ENCODE measurements around the gene LASP1NB.

LASP1NB gene

DNA sequence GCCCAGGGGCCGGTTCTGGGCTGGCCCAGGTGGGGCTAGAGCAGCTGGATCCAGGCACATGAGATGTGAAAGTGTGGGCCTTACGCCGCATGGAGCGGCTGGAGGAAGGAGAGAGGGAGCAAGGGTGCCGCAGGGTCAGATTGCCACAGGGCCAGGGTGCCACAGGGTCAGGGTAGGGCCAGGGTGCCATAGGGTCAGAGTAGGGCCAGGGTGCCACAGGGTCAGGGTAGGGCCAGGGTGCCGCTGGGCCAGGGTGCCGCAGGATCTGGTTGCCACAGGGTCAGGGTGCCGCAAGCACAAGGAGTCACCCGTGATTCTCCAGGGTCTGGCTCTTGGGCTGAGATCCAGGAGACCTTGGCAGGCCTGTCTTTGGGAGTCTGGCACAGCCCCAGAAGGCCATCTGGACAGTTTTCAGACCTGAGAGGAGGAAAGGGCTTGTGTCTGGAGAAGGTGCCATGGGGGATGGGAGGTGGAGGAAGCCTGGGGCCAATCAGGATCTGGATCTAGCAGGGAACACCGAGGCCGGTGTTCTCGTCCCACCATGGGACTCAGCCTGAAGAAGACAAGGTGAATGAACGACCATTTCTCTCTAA is 13.1 kb upstream of the LASP1NB start:
- Histone ChIP-seq H4K20me1 (ENCODE audit: control insufficient read depth, insufficient read depth, low read length, poor library complexity, severe bottlenecking) (peaks cover 85% of the 10 kb centered on the region), H3K27ac (ENCODE audit: low read length in 2 of 2) (no peak overlapping the region), H3K9ac (ENCODE audit: low read length) (no peak overlapping the region), H3K9me3 (ENCODE audit: control extremely low read depth in 1 of 3, control insufficient read depth in 2 of 3, insufficient read depth in 1 of 3, low read length in 2 of 3) (no peaks in the 10 kb centered on the region), H3K27me3 (replicated peaks in 1 of 4; ENCODE audit: control extremely low read depth in 1 of 4, control insufficient read depth in 3 of 4, insufficient read depth in 4 of 4, low read length in 3 of 4) (no peaks in the 10 kb centered on the region), H3K79me2 (ENCODE audit: control insufficient read depth, insufficient read depth, low read length) (peaks cover 59% of the 10 kb centered on the region), H2AFZ (ENCODE audit: insufficient read depth, low read depth, low read length, poor library complexity, severe bottlenecking) (no peak overlapping the region), H3K4me2 (replicated peaks; ENCODE audit: low read depth, low read length, poor library complexity, severe bottlenecking) (no peak overlapping the region), H3K36me3 (replicated peaks in 1 of 2; ENCODE audit: control extremely low read depth in 1 of 2, control insufficient read depth in 1 of 2, extremely low read depth in 1 of 2, insufficient read depth in 2 of 2, low read length in 1 of 2) (peaks cover 2 to 72% of the 10 kb centered on the region in 2 experiments), H3K4me1 (ENCODE audit: control insufficient read depth in 2 of 2, insufficient read depth in 2 of 2, low read length in 2 of 2) (peaks cover under 1 to 13% of the 10 kb centered on the region in 2 donors), H3K4me3 (ENCODE audit: control extremely low read depth in 1 of 5, extremely low read depth in 1 of 5, insufficient read depth in 1 of 5, low read depth in 2 of 5, low read length in 4 of 5) (no peak overlapping the region)
- ChIA-PET CTCF (no interaction called here), POLR2A (no interaction called here)
- H3K4me1 Mint-ChIP-seq: peaks cover 12% of the 10 kb centered on the region
- no peaks in the 10 kb centered on the region for H3K9me3 Mint-ChIP-seq (ENCODE audit: insufficient read depth)
- intact Hi-C loops (cut with micrococcal nuclease): no loop called here
- H3K4me3 Mint-ChIP-seq: no peak overlapping the region
- ATAC-seq (ENCODE audit: low read depth) (no peak), DNase-seq (no peak)
- 98% methylated on average over 13 of the region's 13 CpGs for WGBS (ENCODE audit: insufficient coverage)
- TF ChIP-seq, protein P1, sequence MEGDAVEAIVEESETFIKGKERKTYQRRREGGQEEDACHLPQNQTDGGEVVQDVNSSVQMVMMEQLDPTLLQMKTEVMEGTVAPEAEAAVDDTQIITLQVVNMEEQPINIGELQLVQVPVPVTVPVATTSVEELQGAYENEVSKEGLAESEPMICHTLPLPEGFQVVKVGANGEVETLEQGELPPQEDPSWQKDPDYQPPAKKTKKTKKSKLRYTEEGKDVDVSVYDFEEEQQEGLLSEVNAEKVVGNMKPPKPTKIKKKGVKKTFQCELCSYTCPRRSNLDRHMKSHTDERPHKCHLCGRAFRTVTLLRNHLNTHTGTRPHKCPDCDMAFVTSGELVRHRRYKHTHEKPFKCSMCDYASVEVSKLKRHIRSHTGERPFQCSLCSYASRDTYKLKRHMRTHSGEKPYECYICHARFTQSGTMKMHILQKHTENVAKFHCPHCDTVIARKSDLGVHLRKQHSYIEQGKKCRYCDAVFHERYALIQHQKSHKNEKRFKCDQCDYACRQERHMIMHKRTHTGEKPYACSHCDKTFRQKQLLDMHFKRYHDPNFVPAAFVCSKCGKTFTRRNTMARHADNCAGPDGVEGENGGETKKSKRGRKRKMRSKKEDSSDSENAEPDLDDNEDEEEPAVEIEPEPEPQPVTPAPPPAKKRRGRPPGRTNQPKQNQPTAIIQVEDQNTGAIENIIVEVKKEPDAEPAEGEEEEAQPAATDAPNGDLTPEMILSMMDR (IDR thresholded peaks at IDR 0.05): no peak
- TF ChIP-seq EZH2 (IDR thresholded peaks at IDR 0.05; ENCODE audit: borderline replicate concordance, insufficient read depth, low read depth, low read length, poor library complexity, severe bottlenecking): no peak
- H3K27me3 Mint-ChIP-seq: no peaks in the 10 kb centered on the region
- H3K27ac Mint-ChIP-seq: no peak overlapping the region

DNA sequence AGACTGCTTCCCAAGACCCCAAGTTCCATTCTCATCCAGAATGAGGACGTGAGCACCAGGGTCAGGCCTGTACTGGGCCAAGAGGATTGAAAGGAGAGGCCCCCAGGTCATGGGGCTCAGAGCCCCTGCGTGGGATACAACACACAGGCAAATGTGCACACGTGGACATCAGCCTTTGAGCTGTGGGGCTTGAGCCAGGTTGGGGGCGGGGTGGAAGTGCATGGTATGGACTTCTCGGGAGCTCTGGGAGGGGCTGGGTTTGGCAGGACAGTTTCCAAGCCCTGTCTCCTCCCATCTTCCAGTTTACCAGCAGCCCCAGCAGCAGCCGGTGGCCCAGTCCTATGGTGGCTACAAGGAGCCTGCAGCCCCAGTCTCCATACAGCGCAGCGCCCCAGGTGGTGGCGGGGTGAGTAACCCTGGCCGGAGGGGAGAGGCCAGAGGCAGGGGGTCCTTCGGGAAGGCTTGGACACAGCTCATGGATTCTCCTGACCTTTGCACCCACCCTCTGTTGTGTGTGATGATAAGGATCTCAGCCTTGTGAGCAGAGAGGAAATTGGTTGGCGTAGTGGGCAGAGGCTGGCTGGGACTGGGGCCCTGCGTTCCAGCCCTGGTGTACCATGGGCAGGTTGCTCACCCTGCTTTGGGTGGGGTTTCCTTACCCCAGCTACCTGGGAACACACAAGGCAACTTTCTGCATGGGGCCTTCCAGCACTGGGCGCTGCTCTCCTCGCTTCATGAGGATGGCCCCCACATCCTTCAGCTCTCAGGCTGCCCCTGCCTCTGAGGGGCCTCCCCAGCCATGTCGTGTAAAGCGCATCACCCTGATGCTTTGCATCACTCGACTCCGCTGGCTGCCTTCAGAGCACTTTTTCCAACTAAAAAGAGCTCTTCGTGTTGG is 10.4 kb upstream of the LASP1NB start:
- ATAC-seq (ENCODE audit: low read depth): no peak
- Mint-ChIP-seq H3K27me3 (no peaks in the 10 kb centered on the region), H3K4me3 (no peak overlapping the region), H3K4me1 (peaks cover 3% of the 10 kb centered on the region), H3K27ac (no peak overlapping the region), H3K9me3 (ENCODE audit: insufficient read depth) (no peaks in the 10 kb centered on the region)
- H3K36me3 ChIP-seq (replicated peaks in 1 of 2; ENCODE audit: control extremely low read depth in 1 of 2, control insufficient read depth in 1 of 2, extremely low read depth in 1 of 2, insufficient read depth in 2 of 2, low read length in 1 of 2): peaks cover 0 to 83% of the 10 kb centered on the region in 2 experiments
- H3K4me3 ChIP-seq (ENCODE audit: control extremely low read depth in 1 of 5, extremely low read depth in 1 of 5, insufficient read depth in 1 of 5, low read depth in 2 of 5, low read length in 4 of 5): no peak overlapping the region
- no peaks in the 10 kb centered on the region for H3K27me3 ChIP-seq (replicated peaks in 1 of 4; ENCODE audit: control extremely low read depth in 1 of 4, control insufficient read depth in 3 of 4, insufficient read depth in 4 of 4, low read length in 3 of 4)
- H3K27ac ChIP-seq (ENCODE audit: low read length in 2 of 2): no peak overlapping the region
- no peak overlapping the region for H2AFZ ChIP-seq (ENCODE audit: insufficient read depth, low read depth, low read length, poor library complexity, severe bottlenecking)
- H3K9ac ChIP-seq (ENCODE audit: low read length): no peak overlapping the region
- POLR2A ChIA-PET: no interaction called here
- CTCF ChIA-PET: interaction anchor here (1.4 kb wide), 1 partner anchor 68 kb away, joined by 4 read pairs; no protein-coding TSS in a partner anchor
- no peaks in the 10 kb centered on the region for H3K4me1 ChIP-seq (ENCODE audit: control insufficient read depth in 2 of 2, insufficient read depth in 2 of 2, low read length in 2 of 2)
- H3K4me2 ChIP-seq (replicated peaks; ENCODE audit: low read depth, low read length, poor library complexity, severe bottlenecking): no peak overlapping the region
- peaks cover 84% of the 10 kb centered on the region for H4K20me1 ChIP-seq (ENCODE audit: control insufficient read depth, insufficient read depth, low read length, poor library complexity, severe bottlenecking)
- peaks cover 34% of the 10 kb centered on the region for H3K79me2 ChIP-seq (ENCODE audit: control insufficient read depth, insufficient read depth, low read length)
- no peaks in the 10 kb centered on the region for H3K9me3 ChIP-seq (ENCODE audit: control extremely low read depth in 1 of 3, control insufficient read depth in 2 of 3, insufficient read depth in 1 of 3, low read length in 2 of 3)
- no peak for DNase-seq
- TF ChIP-seq, protein P1 (IDR thresholded peaks at IDR 0.05): no peak
- no peak for TF ChIP-seq EZH2 (IDR thresholded peaks at IDR 0.05; ENCODE audit: borderline replicate concordance, insufficient read depth, low read depth, low read length, poor library complexity, severe bottlenecking)
- intact Hi-C loops (cut with micrococcal nuclease): no loop called here
- 98% methylated on average over 18 of the region's 20 CpGs for WGBS (ENCODE audit: insufficient coverage)
